OCI-LY1 (cell line): ENCODE results near the gene CAMTA2.

Experiments
- CTCF ChIP-seq: fragments of 200-600 bp; sonication (generic), shearing (Covaris generic); IDR thresholded peaks from 2 replicates; pipeline ENCODE4 v1.5.1; 2017; ENCODE audit warnings: mild to moderate bottlenecking, antibody characterized with exemption, low read length, moderate library complexity, mixed read lengths
- EZH2 ChIP-seq: fragments of 200-600 bp; sonication (generic), shearing (Covaris generic); IDR thresholded peaks from 2 replicates; pipeline ENCODE4 v1.8.0; 2017; ENCODE audit warnings: borderline replicate concordance, mixed run types, mild to moderate bottlenecking, antibody characterized with exemption, low read length, moderate library complexity, mixed read lengths

GRCh38 chr17:5035315-5035714 is 47.8 kb upstream of the CAMTA2 start, which contains the start of gene SLC52A1:
- TF ChIP-seq CTCF, result no peak
- TF ChIP-seq EZH2, result no peak
